Measurements from ENCODE around the gene GMEB2. TPM values are rescaled to one million over a fixed set of nuclear protein-coding genes. Genes with fewer than 3 reads are reported as not detected.

Gene GMEB2
- total and polyA plus RNA-seq, 10 of the 15 experiments (the other 5 are each of a cell fraction or from before 2014, with no cell fraction given): 0.08 to 15.1 (median 6.9) TPM

GRCh38 chr20:63588641-63589041, 38.3 kb downstream of the GMEB2 start:
- no peaks in the 10 kb centered on the region for H4K20me1 ChIP-seq (ENCODE audit: control insufficient read depth, insufficient read depth)
- ChIA-PET CTCF (no interaction called here), SMC1A (ENCODE audit: uncharacterized antibody, unreplicated experiment) (no interaction called here), POLR2A (no interaction called here), RAD21 (ENCODE audit: unreplicated experiment) (no interaction called here)
- no peak overlapping the region for H3K4me3 ChIP-seq
- peaks cover 4 to 7% of the 10 kb centered on the region in 2 experiments; a peak in 3 of 4 replicates for H3K36me3 ChIP-seq (ENCODE audit: control insufficient read depth in 2 of 2, insufficient read depth in 2 of 2, low read length in 1 of 2)
- no peak overlapping the region for H3K9ac ChIP-seq (ENCODE audit: control insufficient read depth, insufficient read depth, low read length)
- no peaks in the 10 kb centered on the region for H3K27me3 ChIP-seq (replicated peaks in 1 of 2; ENCODE audit: control insufficient read depth in 2 of 2, insufficient read depth in 2 of 2, low read length in 1 of 2)
- no peaks in the 10 kb centered on the region for H3K79me2 ChIP-seq (ENCODE audit: control insufficient read depth, insufficient read depth, low read length)
- ATAC-seq (no peak), DNase-seq (ENCODE audit: low read depth, low spot score) (no peak), FAIRE-seq (no peak)
- intact Hi-C loops (cut with micrococcal nuclease; ENCODE audit: unreplicated experiment): no loop called here
- WGBS (ENCODE audit: insufficient coverage, insufficient replicate concordance, low lambda C conversion rate, missing lambda C conversion rate): 95% methylated on average over 11 of the region's 11 CpGs
- no peak overlapping the region for H3K4me2 ChIP-seq (ENCODE audit: control insufficient read depth, insufficient read depth)
- in situ Hi-C loops (cut with MboI): no loop called here
- H3K4me1 ChIP-seq (ENCODE audit: control insufficient read depth, insufficient read depth, low read length): no peaks in the 10 kb centered on the region
- H3K27ac ChIP-seq (ENCODE audit: control insufficient read depth, insufficient read depth): no peak overlapping the region
- no peaks in the 10 kb centered on the region for H3K9me3 ChIP-seq (replicated peaks; ENCODE audit: control insufficient read depth, insufficient read depth, low read length)
- TF ChIP-seq NR2C2 (IDR thresholded peaks at IDR 0.05; ENCODE audit: borderline replicate concordance, control insufficient read depth, insufficient read length, low read depth) (no peak), SPI1 (IDR thresholded peaks at IDR 0.05; ENCODE audit: borderline replicate concordance, insufficient read depth, low read depth, low read length) (no peak), NR2C1 (IDR thresholded peaks at IDR 0.05) (no peak), TARDBP (IDR thresholded peaks at IDR 0.05; ENCODE audit: borderline replicate concordance) (no peak), ELK1 (IDR thresholded peaks at IDR 0.05; ENCODE audit: low read depth, low read length) (no peak), RFX5 (IDR thresholded peaks at IDR 0.05; ENCODE audit: low read depth, low read length) (no peak), SRF (IDR thresholded peaks at IDR 0.05; ENCODE audit: low read depth in 2 of 2, low read length in 2 of 2) (no peak), HDAC2 (IDR thresholded peaks at IDR 0.05) (no peak), IRF3 (IDR thresholded peaks at IDR 0.05) (no peak), ZBTB11 (CRISPR knock-in tag; IDR thresholded peaks at IDR 0.05) (no peak), CBFB (IDR thresholded peaks at IDR 0.05; ENCODE audit: low read depth) (no peak), BCL11A (IDR thresholded peaks at IDR 0.05; ENCODE audit: low read depth, low read length) (no peak)
- BruUV-seq (replicated peaks): no TSS peak
- H2AFZ ChIP-seq (ENCODE audit: control insufficient read depth, low read depth, low read length): no peak overlapping the region
